NCI-H446 treated with DMSO at 0.1 percent for 48 hours (cell line): ENCODE data around the gene RAB3IP.
"Not testable (repeated sequence)": the region's sequence is repeated elsewhere in the genome, so short reads cannot be mapped to it uniquely, and the experiment has no call there.

ENCODE experiments used
- DNase-seq: peaks from one replicate; lab custom pipeline; 2025; lab: John Stamatoyannopoulos, UW

Gene RAB3IP

GRCh38 chr12:69835081-69835480 lies 96.4 kb downstream of the RAB3IP start:
- DNase-seq: no peak

GRCh38 chr12:69836015-69836414 lies 97.4 kb downstream of the RAB3IP start:
- no peak for DNase-seq

- DNase-seq: no peak
These were observed 98.5 kb downstream of the RAB3IP start for GRCh38 chr12:69837191-69837590.

DNA sequence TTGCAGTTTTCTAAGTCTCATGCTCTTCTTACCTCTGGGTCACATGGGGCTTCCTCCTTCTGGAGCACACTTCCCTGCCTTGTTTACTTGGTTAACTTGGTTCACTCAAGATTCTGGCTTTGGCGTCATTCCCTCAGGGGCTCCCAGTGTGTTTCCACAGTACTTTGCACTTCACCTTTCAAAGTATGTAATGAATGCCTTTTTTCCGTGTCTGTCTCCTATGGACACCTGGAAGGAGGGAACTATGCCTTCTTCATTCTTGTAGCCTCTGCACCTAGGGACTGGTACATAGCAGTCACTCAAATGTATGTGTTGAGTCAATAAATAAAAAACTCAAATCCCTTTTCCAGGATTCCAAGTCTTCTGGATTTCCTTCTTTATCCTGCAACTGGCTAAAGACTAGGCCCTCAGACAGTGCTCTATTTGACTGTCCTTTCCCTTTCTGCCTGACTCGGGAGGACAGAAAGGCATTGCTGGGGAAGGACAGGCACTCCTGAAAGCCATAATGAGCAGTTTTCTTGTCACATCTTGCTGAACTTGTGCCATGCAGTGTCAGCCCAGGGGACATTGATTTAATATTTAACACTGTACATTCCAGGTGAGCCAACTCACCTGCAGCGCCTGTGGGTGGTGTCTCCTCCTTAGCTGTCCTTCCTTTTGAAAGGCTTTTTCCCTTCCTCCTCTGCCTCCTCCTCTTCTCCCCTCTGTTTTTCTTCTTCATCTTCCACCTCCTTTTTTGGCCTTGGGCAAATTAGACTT lies 99.2 kb downstream of the RAB3IP start:
- no peak for DNase-seq

- DNase-seq: peak; percentile 42
These were observed 102.1 kb downstream of the RAB3IP start for GRCh38 chr12:69840727-69841126.

DNA sequence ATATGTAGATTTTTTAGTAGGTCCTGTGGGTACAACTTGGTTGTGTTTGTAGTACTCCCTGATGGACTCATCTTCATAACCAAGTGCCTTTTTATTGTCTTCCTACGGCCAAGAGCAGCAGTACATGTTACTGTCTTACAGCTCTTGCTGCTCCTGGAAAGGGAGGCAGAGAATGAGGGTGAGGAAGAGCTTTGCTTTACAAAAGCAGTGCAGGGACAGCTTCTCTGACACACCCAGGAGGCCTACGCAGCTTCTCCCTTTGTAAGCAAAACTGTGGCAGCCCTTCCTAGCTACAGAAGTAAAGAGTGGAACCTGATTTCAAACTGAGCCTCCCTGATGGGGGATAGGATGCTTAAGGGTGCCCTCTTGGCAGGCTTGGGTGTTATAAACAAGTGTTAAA lies 104.9 kb downstream of the RAB3IP start:
- no peak for DNase-seq

- DNase-seq: peak; percentile 89
These were observed 105.8 kb downstream of the RAB3IP start for GRCh38 chr12:69844416-69844815.

GRCh38 chr12:69844836-69845235 lies 106.2 kb downstream of the RAB3IP start:
- DNase-seq: peak; percentile 31

DNA sequence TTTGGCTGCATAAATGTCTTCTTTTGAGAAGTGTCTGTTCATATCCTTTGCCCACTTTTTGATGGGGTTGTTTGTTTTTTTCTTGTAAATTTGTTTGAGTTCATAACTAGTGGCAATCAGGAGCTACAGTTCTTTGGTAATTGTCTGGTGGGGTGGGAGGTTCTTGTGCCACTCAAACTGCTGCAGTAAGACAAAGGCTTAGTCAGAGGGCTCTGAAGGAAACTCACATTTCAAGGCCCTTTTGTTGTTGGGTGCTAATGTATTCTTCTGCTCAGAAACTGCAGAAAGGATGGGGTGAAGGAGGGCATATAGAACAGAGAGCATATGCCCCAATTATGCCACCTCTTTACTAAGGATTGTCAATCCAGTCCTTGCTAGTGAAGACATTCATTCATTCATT lies 108.3 kb downstream of the RAB3IP start:
- DNase-seq: no peak

GRCh38 chr12:69851976-69852375 lies 113.3 kb downstream of the RAB3IP start:
- DNase-seq: no peak

DNA sequence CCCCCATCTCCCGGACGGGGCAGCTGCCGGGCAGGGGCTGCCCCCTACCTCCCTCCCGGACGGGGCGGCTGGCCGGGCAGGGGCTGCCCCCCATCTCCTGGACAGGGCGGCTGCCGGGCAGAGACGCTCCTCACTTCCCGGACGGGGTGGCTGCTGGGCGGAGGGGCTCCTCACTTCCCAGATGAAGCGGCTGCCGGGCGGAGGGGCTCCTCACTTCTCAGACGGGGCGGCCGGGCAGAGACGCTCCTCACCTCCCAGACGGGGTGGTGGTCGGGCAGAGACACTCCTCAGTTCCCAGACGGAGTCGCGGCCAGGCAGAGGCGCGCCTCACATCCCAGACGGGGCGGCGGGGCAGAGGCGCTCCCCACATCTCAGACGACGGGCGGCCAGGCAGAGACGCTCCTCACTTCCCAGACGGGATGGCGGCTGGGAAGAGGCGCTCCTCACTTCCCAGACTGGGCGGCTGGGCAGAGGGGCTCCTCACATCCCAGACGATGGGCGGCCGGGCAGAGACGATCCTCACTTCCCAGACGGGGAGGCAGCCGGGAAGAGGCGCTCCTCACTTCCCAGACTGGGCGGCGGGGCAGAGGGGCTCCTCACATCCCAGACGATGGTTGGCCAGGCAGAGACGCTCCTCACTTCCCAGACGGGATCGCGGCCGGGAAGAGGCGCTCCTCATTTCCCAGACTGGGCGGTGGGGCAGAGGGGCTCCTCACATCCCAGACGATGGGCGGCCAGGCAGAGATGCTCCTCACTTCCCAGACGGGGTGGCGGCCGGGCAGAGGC lies 114.7 kb downstream of the RAB3IP start:
- not testable (repeated sequence) for DNase-seq

- DNase-seq: no peak
These were observed 128.0 kb downstream of the RAB3IP start for GRCh38 chr12:69866698-69867097.

- DNase-seq: no peak
These were observed 130.0 kb downstream of the RAB3IP start for GRCh38 chr12:69868695-69869094.

- DNase-seq: no peak
These were observed 134.1 kb downstream of the RAB3IP start for GRCh38 chr12:69872804-69873203.
